Uterus (tissue), 4 donors: Measurements from ENCODE around the gene SOD2. TPM values are rescaled to one million over a fixed set of nuclear protein-coding genes. Genes with fewer than 3 reads are reported as not detected.

Source experiments
- DNase-seq, 2 donors: peaks; one replicate each; pipeline ENCODE4 v3.0.0-alpha.2; 2019 to 2020
- H3K27ac ChIP-seq, 2 donors: fragments of 200-600 bp; sonication (generic); 1 replicate in 1 of 2; 2 replicates in 1 of 2; pipeline ENCODE4 v1.5.1; 2016 to 2018
- H3K27me3 ChIP-seq, 2 donors: fragments of 200-600 bp; sonication (generic); one replicate each; pipeline ENCODE4 v1.5.1; 2018 to 2019; ENCODE audit warnings: control low read depth in 1 of 2
- H3K36me3 ChIP-seq, 2 donors: fragments of 200-600 bp; sonication (generic); one replicate each; pipeline ENCODE4 v1.5.1; 2019; ENCODE audit warnings: control low read depth in 1 of 2
- H3K4me1 ChIP-seq, 2 donors: fragments of 200-600 bp; sonication (generic); one replicate each; pipeline ENCODE4 v1.5.1; 2018 to 2019; ENCODE audit warnings: control low read depth in 1 of 2
- H3K4me3 ChIP-seq, 2 donors: fragments of 200-600 bp; sonication (generic); 1 replicate in 1 of 2; 2 replicates in 1 of 2; pipeline ENCODE4 v1.5.1; 2018 to 2019; ENCODE audit warnings: mild to moderate bottlenecking in 1 of 2
- H3K9me3 ChIP-seq, 2 donors: fragments of 200-600 bp; sonication (generic); one replicate each; pipeline ENCODE4 v1.5.1; 2019; ENCODE audit warnings: control low read depth in 1 of 2
- POLR2A ChIP-seq, 2 donors: fragments of 450-650 bp; IDR thresholded peaks; one replicate each; pipeline ENCODE4 v1.6.1; 2016; ENCODE audit warnings: antibody characterized with exemption in 2 of 2, mild to moderate bottlenecking in 1 of 2, moderate library complexity in 1 of 2
- intact Hi-C: fragments of 100-400 bp; cut with DNase I; formaldehyde crosslinking; loops from one replicate; pipeline ENCODE4 v1.15.1; 2023; ENCODE audit warnings: low total_unique reads
- small RNA-seq: library from RNA; depleted of rRNA; stranded (forward); fragments of <200 nt; gene quantifications from one replicate; pipeline ENCODE3, GENCODE V24; 2016
- total RNA-seq, 4 donors: library from RNA; depleted of rRNA in 3 of 4; stranded (reverse); fragments of >200 nt in 3 of 4; gene quantifications; one replicate each; pipeline versions ENCODE4 v1.1.0 to v1.2.4, GENCODE V29; 2014 to 2023
- TF ChIP-seq, protein P1 (sequence below), 4 experiments: fragments of 200-600 bp in 2 of 4; fragments of 450-650 bp in 2 of 4; sonication (generic) in 2 of 4; IDR thresholded peaks; one replicate each; pipeline ENCODE4 v1.5.1; 2016 to 2019; ENCODE audit warnings: antibody characterized with exemption in 4 of 4, mild to moderate bottlenecking in 2 of 4, moderate library complexity in 1 of 4
- donor health status: DM: yes; HTN: yes; CAD: no.

SOD2 gene
- total RNA-seq, 4 donors from 2014 or later: 34.1 to 305 (median 208) TPM

DNA sequence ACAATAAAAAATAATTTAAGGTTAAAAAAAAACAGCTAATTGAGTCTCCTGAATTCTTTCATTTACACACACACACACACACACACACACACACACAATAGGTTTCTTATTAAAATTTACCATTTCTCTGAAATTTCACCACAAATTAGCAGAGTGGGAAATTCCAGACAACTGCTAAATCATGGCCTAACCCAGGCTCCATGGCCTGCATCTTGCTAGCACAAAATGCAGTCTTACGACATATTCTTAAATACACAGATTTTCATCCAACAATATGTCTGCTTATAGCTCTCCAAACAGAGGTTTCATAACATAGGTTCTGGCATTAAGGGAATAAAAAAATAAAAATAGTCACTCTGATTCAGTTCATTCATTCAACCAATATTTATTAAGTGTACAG is 46.9 kb downstream of the SOD2 start:
- TF ChIP-seq POLR2A (IDR thresholded peaks at IDR 0.05): no peak
- TF ChIP-seq, protein P1, sequence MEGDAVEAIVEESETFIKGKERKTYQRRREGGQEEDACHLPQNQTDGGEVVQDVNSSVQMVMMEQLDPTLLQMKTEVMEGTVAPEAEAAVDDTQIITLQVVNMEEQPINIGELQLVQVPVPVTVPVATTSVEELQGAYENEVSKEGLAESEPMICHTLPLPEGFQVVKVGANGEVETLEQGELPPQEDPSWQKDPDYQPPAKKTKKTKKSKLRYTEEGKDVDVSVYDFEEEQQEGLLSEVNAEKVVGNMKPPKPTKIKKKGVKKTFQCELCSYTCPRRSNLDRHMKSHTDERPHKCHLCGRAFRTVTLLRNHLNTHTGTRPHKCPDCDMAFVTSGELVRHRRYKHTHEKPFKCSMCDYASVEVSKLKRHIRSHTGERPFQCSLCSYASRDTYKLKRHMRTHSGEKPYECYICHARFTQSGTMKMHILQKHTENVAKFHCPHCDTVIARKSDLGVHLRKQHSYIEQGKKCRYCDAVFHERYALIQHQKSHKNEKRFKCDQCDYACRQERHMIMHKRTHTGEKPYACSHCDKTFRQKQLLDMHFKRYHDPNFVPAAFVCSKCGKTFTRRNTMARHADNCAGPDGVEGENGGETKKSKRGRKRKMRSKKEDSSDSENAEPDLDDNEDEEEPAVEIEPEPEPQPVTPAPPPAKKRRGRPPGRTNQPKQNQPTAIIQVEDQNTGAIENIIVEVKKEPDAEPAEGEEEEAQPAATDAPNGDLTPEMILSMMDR (IDR thresholded peaks at IDR 0.05): no peak
- intact Hi-C loops: no loop called here

DNA sequence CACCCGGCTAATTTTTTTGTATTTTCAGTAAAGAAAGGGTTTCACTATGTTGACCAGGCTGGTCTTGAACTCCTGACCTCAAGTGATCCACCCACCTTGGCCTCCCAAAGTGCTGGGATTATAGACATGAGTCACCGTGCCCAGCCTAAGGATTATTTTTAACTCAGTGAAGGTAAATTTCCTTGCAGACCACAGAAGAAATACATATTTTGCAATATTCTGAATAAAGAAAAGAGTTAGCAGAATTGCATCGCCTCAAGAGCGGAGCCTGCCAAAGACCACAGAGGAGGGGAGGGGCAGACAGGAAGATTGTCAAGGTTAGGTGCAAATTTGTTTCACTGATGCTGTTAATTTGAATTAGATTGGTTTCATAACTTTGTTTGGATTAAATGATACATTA is 47.4 kb downstream of the SOD2 start:
- intact Hi-C loops: no loop called here

More for the DNA sequence above, 46.9 kb downstream of the SOD2 start:
- H3K4me1 ChIP-seq: no peaks in the 10 kb centered on the region
- H3K4me3 ChIP-seq: no peak overlapping the region
- DNase-seq: no peak
- no peaks in the 10 kb centered on the region for H3K9me3 ChIP-seq
- no peaks in the 10 kb centered on the region for H3K27me3 ChIP-seq
- H3K27ac ChIP-seq: no peak overlapping the region
- no peaks in the 10 kb centered on the region for H3K36me3 ChIP-seq

More for the DNA sequence above, 47.4 kb downstream of the SOD2 start:
- Histone ChIP-seq H3K27me3 (no peaks in the 10 kb centered on the region), H3K4me1 (no peaks in the 10 kb centered on the region), H3K36me3 (no peaks in the 10 kb centered on the region), H3K9me3 (no peaks in the 10 kb centered on the region), H3K27ac (no peak overlapping the region), H3K4me3 (no peak overlapping the region)
- TF ChIP-seq, protein P1 (IDR thresholded peaks at IDR 0.05): no peak
- TF ChIP-seq POLR2A (IDR thresholded peaks at IDR 0.05): no peak
- no peak for DNase-seq

Small RNA genes lying within 50 kb of the gene (small RNA-seq; reads per million reads assigned to genes)
- not detected for gene RNU4ATAC18P

Other genes starting within 250 kb of the SOD2 start
- gene WTAP, start 34.3 kb upstream of the SOD2 start, total RNA-seq: 100 to 1,000 TPM in 2 of 4 donors, 10 to 100 TPM in 2; 33.3 to 139 (median 95.9) TPM
- gene ACAT2, start 68.8 kb upstream of the SOD2 start, total RNA-seq: 10 to 100 TPM in 2 of 4 donors, 1 to 10 TPM in 2; 5.6 to 19.6 (median 11.2) TPM
- gene TCP1, start 96.4 kb upstream of the SOD2 start, total RNA-seq: 100 to 1,000 TPM; 109 to 241 (median 170) TPM
- gene MRPL18, start 97.2 kb upstream of the SOD2 start, total RNA-seq: 10 to 100 TPM; 23.5 to 66.0 (median 46.8) TPM
- gene PNLDC1, start 107.0 kb upstream of the SOD2 start, total RNA-seq: under 1 TPM in 1 of 4 donors, not detected in 3; 0.69 TPM
- under 1 TPM; under 0.01 to 0.58 (median 0.43) TPM for gene MAS1, start 197.7 kb upstream of the SOD2 start, total RNA-seq